Cerebellar cortex (tissue), 1 donor: Measurements from ENCODE around the gene PCCA.

Experiments
- DNase-seq: peaks from one replicate; pipeline ENCODE4 v3.0.0-alpha.2; 2015; ENCODE audit warnings: low spot score

The PCCA gene

DNA sequence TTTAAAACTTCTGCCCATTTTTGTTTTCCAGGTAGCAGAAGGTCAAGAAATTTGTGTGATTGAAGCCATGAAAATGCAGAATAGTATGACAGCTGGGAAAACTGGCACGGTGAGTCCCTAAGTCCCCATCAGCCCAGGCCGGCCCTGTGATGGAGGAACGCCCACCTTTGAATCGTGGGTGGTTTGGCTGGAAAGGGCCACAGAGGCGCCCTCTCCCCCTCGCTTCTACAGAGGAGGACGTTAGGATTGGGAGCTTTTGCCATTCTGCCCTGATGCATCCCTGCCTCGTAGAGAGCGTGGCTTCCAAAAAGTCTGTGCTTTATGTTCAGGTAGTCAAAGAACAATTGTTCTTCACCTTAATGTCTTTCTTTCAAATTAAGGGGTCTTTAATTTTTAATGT is 438.8 kb downstream of the PCCA start:
- DNase-seq, result peak; percentile 18

DNA sequence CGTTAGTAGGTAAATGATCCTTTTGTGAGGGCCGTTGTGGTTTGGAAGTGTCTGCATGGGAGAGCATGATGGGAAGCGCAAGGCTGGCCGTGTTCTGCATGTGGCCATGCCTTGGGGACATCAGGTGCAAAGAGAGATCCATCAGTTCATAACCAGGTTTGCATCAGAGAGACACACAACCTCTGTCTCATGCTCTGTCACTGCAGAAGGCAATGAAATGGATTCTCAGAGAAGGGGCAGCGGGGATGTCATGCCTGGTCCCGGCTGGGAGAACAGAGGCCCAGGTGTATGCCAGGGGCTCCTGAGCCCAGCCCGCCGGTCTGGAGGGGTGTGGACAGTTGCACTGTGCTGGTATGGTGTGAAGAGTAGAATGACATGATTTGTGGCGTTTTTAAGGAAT is 439.5 kb downstream of the PCCA start:
- no peak for DNase-seq

DNA sequence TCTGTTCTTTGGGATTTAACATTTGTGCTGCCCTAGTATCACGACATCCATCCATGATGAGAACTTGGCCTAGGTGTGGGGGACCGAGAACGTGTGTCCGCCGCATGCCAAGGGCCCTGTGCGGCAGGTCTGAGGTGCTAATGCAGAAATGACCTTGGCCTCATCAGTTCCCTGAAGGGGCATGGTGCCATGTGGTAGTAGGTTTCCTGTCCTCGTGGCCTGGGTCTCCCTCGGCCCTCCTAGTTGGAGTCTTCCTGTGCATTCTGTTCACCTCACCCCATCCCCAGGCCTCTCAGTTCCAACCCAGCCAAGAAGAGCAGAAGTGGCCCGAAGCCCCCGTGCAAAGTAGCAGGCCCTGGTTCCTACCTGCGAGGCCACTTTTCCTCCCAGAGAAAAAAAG is 439.9 kb downstream of the PCCA start:
- no peak for DNase-seq

DNA sequence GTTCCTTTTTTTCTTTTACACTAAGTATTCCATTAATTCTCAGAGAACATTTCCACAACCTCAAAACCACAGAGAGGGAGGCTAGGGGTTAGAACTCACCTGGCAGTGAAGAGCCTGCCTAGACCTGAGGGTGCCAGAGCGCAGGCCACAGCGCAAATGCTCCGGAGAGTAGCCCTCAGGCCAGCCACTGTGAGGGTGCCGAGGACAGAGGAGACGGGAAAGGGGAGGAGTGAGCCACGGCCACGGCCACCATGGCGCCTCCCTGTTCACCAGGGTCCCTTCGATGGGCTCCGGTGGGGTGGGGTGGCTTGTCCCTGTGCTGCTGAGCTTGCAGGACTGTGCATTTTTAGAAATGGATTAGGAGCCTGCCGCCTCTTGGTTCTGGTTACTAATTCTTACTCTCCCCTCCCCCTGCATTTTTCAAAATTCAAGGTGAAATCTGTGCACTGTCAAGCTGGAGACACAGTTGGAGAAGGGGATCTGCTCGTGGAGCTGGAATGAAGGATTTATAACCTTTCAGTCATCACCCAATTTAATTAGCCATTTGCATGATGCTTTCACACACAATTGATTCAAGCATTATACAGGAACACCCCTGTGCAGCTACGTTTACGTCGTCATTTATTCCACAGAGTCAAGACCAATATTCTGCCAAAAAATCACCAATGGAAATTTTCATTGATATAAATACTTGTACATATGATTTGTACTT is 440.9 kb downstream of the PCCA start:
- no peak for DNase-seq

DNA sequence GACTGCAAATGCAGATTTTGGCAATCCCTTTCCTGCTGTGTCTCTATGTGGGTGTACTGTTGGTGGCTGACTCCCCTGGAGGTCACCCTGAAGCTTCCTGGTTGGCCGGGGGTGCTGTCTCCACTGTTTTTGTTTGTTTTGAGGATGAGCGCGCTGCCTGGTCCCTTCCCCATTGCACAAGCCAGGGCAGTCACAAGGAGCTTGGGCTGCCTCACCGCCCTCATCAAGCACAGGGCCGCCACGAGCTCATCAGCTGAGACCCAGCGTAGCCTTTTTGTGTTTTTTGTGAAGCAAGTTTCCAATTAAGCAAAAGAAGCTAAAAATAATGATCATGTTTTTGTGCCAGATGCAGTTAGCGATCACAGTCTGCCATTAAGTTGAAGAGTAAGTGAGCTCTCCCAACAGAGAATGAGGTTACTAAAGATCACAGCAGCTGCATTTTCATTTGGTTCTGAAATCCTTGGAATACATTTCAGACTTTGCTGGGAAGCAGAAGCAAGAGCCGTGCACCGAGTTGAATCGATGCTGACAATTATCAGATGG is 441.8 kb downstream of the PCCA start:
- no peak for DNase-seq

DNA sequence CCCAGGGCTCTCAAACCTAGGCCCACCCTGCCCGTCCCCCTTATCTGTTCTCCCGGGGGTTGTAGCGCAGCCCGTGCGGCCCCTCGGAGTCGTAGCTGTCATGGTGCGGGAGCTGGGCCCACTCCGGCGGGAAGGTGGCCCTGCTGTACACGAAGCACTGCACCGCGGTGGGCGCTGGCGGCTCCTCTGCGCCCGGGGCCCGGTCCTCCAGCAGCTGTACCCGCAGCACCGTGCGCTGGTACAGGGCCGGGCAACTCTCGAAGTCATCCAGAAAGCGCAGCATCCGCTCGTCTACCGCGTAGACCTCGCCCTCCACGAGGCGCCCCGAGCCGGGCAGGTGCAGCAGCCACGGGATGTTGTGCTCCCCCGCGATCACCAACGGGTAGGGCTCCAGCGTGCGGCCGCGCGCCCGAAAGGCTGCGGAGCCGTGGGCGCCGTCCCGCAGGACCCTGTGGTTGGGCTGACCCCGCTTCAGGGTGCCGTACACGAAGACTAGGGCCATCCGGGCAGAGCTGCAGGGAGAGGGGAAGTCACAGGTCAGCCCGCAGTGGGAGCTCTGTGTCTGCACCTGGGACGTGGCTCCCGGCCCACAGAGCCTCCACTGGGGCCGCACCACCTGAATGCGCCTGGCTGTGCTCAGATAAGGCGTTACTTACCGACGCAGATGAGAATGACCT is 443.3 kb downstream of the PCCA start:
- DNase-seq, result no peak

DNA sequence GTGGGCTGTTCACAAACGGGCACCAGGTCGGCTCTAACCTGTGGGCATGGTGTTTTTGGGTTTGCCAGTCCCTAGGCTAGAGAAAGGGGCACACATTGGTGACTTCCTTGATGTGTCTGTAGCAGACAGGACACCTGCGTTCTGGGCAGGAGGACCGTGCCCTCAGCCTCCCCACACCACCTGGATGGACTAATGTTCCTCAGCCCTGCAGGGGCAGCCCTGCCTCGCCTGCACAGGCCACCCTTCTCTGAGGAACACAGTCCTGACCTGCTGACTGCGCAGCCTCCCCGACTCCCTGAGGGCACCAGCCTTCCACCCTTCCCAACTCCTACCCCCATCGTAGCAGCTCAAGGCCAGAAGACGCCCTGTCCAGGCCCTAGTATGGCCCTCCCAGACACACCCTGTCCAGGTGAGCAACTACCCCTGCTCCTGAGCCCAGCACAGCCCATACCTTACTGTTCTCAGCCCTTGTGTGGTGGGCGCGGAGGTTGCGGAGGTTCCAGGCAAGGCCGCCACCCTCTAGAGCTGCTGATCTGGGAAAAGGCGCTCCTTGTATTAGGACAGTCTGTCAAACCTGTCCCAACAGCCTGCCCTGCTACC is 444.0 kb downstream of the PCCA start:
- no peak for DNase-seq

DNA sequence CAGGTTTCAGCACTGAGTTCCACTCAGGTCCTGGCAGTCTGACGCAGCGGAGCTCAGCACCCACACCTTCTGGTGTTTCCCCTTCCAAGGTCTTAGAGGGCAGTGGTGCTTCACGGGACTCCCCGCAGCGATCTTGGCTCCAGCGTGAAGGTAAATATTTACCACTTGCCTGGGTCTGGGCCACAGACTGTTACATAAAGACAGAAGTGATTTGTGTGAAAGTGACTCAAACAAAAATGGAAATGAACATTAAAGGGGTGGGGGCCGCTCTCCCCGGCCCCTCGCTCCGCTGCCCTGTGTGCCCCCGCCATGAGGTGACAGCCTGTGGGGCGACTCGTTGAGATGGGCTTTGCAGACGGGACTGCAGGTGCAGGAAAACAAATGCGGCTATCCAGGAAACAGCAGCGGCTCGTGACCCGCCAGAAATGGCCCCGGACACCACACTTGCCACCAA is 444.7 kb downstream of the PCCA start:
- DNase-seq, result no peak

DNA sequence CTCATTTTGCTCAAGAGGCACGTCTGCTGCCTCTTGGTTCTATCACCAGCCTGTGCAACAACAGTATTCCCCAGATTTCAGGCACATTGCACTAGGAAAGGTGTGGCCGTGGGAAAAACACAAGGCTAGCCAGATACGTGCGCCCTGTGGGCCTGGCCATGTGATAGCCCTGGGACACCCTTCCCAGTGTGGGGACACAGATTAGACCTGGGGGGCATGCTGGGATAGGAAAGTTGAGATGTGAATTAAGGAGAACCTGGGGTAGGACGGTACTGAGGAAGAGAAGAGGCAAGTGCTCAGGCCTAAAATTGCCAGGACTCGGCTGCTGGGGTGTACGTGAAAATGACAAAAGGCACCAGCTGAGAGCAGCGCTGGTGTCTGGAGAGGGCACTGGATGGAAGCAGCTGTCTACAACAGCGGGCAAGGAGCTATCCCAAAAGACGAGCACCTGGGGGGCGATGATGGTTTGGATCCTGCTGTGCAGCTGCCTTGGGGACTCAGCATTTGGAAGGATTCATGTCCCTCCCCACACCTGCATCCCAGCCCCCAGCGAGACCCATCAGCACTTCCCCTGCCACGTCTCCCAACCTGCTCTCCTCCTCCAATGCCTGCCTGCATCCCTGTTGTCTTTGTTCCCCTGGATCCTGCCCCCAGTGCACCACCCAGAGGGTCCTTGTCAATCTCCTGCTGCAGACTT is 445.4 kb downstream of the PCCA start:
- no peak for DNase-seq

DNA sequence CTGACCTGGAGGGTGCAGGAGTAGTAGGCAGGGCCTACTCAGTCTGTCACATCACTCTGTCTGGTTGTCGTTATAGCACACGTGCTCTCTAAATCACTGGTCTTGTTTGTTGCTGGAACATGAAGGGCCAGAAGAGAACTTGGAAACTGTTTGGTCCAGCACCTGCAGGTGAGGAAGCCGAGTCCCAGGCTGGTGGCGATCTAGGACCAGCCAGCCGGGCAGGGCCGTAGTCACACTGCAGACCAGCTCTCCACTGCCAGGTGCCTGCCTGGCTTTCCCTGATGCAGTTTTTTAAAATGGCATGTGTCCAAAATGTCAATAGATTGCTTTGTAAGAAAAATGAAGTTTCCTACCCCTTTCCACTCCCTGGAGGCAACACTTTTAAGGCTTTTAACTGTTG is 446.0 kb downstream of the PCCA start:
- no peak for DNase-seq

DNA sequence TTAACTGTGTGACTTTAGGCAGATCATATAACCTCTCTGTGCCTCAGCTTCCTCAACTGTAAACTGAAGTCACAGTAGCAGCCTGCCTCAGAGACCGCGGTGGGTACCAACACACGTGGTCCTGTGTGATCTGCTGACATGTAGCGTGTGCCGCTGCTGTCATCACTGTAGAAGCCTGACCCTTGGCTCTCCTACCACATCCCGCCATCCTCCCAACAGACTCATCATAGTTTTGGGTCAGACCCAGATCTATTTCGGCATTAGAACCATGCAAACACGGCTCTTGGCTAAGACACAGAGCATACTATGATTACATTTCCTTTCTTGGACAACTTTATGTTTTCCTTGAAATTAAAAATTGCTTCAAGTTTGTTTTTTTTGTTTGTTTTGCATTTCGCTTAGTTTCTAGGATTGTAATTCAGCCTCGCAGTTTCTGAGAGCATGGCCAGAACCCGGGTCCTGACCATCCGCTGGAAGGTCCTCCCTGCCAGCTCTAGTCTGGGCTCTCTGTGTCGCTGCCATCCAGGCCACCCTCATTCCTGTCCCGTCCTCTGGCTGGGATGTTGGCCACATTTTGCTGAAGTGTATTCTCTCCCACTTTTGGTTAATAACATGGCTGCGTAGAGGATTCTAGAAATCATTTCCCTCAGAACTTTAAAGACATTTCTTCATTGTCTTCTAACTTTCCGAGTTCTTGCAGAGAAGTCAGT is 446.7 kb downstream of the PCCA start:
- DNase-seq, result no peak

DNA sequence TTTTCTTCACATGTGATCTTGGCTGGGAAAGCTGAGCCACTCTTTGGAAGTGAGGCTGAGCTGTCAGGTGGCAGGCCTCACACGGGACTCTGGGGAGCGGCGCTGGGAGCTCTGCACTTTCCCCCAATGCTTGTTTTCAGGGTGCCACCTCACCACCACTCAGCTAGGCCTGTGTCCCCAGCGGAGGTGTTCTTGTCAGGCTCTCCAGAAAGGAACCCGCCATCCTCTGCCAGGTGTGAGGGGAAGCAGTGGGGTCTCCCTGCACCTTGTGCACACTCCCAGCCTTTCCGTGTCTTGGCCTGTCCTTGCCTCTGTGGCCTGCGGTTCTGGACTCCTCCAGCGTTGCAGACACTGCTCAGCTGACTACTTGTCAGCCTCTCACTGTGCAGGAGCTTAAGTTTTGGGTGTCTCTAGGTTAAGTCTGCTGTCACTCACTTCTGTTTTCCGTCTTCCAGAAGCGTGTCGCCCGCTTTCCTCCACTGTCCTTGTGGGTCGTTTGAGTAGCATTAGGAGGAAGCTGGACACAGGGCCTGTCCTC is 447.8 kb downstream of the PCCA start:
- no peak for DNase-seq

DNA sequence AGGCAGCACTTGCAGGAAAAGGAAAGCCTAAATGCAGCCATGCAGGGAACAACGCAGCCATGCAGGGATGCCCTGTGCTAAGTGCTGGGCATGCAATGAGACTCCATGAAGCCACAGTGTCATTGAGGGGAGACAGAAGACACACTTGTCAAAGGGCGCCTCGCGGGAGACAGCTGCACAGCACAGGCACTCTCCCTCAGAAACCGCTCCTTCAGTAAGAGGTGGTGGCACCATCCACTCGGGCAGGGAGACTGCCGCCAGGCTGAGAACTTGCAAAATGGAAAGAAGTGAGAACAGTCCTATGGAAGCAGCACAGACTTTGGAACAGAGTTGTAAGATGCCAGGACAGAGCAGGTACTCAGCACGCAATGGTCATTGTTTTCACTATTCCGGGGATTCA is 448.6 kb downstream of the PCCA start:
- no peak for DNase-seq

DNA sequence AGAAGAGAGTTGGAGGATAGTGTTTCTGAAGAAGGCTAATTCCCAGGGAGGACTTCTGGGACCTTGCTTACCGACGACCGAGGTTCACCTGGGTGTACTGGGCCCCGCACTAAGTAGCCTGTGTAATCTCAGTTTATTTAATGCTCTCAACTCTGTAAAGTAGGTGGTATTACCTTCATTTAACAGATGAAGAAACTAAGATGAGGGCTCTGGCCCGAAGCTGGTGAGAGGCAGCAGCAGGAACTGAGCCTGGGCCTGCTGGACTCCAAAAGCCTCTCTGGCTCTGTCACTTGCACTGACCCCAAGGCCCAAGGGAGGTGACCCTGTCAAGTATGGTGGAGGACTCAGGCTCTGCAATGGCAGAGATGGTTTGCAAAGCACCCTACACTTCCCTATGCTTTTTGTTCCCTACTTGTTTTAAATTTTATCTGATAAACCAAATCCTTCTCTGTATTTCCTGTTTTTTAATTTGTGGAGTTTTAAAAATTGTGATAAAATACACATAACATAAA is 449.1 kb downstream of the PCCA start:
- DNase-seq, result no peak

DNA sequence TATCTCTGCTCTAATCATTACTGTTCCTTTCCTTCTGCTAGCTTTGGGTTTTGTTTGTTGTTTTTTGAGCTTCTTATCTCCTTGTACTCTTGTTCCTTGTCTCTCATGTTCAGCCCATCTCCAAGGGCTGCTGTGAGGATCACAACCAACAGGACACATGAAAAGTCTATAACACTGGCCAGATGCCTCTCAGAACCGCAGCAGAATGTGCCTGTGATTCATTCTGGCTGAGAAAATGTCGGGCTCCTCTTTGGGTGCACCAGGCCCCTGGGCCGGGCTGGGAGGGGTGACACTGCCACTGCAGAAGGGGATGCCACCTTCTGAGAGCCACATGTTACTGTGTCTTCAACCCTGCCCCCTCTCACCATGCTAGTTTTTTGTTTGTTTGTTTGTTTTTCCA is 451.7 kb downstream of the PCCA start:
- no peak for DNase-seq

DNA sequence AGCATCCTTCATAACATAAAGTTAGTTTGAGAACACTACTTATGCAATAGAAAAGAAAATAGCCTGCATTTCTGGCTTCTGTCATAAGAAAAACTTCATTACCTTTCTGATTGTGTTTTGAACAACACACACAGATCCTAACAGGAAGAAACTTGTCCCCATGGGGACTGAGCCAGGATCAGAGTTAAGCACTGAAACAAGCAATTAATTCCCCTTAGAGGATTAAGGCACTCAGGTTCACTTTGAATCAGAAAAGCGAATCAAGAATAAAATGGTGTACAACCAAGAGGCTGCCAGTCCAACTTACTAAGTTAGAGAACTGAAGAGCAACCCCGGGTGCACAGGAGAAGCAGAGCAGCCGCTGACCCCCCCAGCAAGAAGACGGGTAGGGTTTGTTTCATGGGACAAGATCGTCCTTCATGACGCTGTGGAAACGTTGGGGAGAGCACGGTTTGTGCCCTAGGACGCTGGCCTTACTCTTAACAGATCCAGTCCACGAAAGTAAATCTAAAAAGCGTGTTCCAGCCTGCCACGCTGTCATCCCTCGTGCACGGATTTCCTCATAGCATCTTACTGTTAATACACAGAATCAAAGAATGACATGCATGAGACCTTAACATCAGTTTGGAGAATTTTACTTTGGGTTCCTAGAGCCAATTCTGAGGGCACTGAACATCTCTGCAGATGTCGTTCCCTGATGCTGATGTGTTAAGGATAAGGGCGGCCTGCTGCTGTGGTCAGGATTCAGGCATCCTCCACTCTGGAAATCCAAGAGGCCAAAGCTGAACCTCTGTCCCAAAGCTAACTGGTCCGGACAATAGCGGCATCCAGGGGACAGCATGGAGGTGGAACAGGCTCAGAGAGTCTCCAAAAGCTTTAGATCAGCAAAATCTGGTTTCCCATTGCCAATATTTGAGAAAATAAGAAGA is 453.3 kb downstream of the PCCA start:
- DNase-seq, result no peak

DNA sequence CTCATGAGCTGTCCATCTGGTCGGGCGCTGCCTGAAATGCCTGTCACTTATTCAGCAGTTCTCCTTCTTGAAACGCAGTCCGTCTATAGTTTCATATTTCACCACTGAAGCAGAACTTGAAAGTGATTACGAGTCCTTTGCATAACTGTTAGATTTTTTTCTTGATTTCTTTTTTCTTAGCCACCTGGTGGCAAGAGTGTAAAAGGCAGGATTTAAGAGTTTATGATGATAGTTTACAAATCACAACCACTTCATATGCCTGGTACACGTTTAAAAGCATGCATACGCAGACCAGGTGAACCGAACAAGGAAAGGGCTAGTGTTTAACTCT is 453.9 kb downstream of the PCCA start:
- DNase-seq, result peak; percentile 28

DNA sequence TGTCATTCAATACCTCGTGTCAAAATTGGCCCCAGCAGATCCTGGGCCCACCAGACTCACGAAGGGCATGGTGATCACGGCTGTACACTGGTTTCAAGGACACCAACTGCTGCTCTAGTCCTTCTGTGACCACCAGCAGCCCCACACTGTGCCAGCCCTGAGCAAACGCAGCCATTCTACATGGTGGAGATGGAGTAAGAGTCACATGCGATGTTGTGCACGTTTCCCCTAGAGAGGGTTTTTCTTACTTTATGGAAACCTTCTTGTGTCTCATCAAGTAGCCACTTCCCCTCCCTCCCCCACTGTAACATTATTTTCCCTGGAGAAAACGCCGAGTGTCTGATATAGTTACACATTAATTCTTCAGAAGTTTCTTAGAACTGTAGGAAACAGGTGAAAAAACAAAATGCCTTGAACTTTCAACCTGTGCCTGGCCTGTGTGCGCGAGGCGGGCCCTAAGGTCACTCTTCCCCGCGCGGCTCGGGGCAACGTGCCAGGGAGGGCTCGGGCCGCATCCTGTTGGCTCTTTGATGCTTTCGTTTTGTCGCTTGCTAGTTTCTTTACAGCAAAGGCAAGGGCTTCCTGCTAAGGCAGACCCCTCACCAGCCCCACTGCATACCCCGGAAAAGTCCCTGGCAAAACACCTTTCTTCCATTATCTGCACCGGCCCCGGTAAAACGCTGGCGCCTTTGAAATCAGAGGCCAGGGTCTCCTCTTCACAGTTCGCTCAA is 455.1 kb downstream of the PCCA start:
- DNase-seq, result no peak

DNA sequence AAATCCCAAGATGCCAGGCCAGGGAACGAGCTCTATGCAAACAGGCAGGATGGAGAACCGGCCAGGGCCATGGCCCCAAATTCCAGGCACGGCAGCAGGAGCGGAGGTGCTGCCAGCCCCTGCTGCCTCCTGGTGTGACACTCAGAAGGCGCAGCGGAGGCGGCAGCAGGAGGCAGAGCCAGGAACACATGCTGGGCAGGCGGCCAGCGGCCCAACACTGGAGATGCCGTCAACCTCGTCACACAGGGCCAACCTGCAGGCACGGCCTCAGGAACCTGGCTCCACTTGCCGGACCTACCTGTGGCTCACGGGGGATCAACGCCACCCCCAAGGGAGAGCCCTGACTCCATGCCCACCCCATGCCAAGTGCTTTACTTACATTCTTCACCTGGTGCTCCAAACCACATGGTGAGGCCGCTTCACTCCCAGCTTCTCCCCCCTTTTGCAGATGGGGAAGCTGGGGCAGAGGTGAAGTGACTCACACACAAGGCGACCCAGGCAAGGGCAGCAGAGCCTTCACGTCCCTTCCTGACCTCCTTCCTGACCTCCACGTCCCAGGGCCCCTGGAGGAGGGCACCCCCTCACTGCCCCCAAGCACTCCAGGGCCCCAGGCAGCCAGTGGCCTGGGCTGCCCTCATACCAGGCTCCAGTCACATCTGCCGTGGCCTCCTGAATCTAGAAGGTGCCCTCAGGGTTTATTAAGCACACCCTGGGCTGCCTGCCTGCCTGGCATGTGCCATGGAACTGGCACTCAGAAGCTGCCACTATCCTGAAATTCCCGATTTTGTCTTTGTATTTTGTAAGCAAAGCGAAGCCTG is 456.2 kb downstream of the PCCA start:
- peak; percentile 59 for DNase-seq
